ENCODE measurements around the gene TLL1.

The TLL1 gene

GRCh38 chr4:165947019-165947418, 74.0 kb downstream of the TLL1 start:
- Histone ChIP-seq H3K9ac (ENCODE audit: low read length) (no peak overlapping the region), H2AFZ (ENCODE audit: low read depth, low read length) (no peak overlapping the region), H3K9me3 (ENCODE audit: insufficient read depth, low read length) (no peaks in the 10 kb centered on the region)

GRCh38 chr4:165953181-165953580, 80.1 kb downstream of the TLL1 start:
- Histone ChIP-seq H4K20me1 (ENCODE audit: insufficient read depth, low read length) (no peaks in the 10 kb centered on the region), H2AFZ (ENCODE audit: low read depth, low read length) (no peak overlapping the region)
- no peak for TF ChIP-seq EZH2phosphoT487 (IDR thresholded peaks at IDR 0.05; ENCODE audit: low read depth)
- TF ChIP-seq, protein P1, sequence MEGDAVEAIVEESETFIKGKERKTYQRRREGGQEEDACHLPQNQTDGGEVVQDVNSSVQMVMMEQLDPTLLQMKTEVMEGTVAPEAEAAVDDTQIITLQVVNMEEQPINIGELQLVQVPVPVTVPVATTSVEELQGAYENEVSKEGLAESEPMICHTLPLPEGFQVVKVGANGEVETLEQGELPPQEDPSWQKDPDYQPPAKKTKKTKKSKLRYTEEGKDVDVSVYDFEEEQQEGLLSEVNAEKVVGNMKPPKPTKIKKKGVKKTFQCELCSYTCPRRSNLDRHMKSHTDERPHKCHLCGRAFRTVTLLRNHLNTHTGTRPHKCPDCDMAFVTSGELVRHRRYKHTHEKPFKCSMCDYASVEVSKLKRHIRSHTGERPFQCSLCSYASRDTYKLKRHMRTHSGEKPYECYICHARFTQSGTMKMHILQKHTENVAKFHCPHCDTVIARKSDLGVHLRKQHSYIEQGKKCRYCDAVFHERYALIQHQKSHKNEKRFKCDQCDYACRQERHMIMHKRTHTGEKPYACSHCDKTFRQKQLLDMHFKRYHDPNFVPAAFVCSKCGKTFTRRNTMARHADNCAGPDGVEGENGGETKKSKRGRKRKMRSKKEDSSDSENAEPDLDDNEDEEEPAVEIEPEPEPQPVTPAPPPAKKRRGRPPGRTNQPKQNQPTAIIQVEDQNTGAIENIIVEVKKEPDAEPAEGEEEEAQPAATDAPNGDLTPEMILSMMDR (IDR thresholded peaks at IDR 0.05; ENCODE audit: low read depth, low read length): no peak

More at GRCh38 chr4:165947019-165947418, 74.0 kb downstream of the TLL1 start:
- Histone ChIP-seq H3K27ac (ENCODE audit: low read length) (no peak overlapping the region), H3K4me3 (ENCODE audit: low read length) (no peak overlapping the region), H3K36me3 (replicated peaks; ENCODE audit: low read depth, low read length) (no peaks in the 10 kb centered on the region), H3K4me1 (ENCODE audit: low read length) (no peaks in the 10 kb centered on the region), H4K20me1 (ENCODE audit: insufficient read depth, low read length) (no peaks in the 10 kb centered on the region), H3K79me2 (ENCODE audit: low read length) (no peaks in the 10 kb centered on the region), H3K4me2 (ENCODE audit: low read length) (no peak overlapping the region), H3K27me3 (ENCODE audit: low read depth, low read length) (no peaks in the 10 kb centered on the region)
- TF ChIP-seq, protein P1 (IDR thresholded peaks at IDR 0.05; ENCODE audit: low read depth, low read length): no peak
- TF ChIP-seq EZH2phosphoT487 (IDR thresholded peaks at IDR 0.05; ENCODE audit: low read depth): no peak

DNA sequence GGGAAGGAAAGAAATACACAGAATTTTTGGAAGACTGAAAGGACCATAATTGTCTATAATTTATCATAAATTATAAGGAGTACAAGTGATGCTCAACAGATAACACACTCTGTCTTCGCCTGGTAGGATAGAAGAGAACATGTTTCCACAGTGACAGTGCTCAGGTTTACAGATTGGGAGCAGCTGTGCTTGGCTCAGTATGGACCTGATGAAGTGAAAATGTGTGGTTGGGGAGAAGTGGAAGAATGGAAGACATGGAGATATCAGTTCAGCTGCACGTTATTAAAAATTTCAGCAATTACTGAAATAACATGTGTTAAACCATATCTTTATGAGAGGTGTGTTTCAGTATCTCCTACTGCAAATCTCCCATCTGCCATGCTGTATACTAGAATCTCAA, 90.6 kb downstream of the TLL1 start:
- Histone ChIP-seq H3K4me3 (ENCODE audit: low read length) (no peak overlapping the region), H3K4me1 (ENCODE audit: low read length) (no peaks in the 10 kb centered on the region), H4K20me1 (ENCODE audit: insufficient read depth, low read length) (no peaks in the 10 kb centered on the region), H3K4me2 (ENCODE audit: low read length) (no peak overlapping the region), H3K36me3 (replicated peaks; ENCODE audit: low read depth, low read length) (no peaks in the 10 kb centered on the region), H3K79me2 (ENCODE audit: low read length) (no peaks in the 10 kb centered on the region), H3K27me3 (ENCODE audit: low read depth, low read length) (no peaks in the 10 kb centered on the region), H3K27ac (ENCODE audit: low read length) (no peak overlapping the region), H3K9me3 (ENCODE audit: insufficient read depth, low read length) (no peaks in the 10 kb centered on the region; the same call in 1 of the 2 replicates), H3K9ac (ENCODE audit: low read length) (no peak overlapping the region), H2AFZ (ENCODE audit: low read depth, low read length) (no peak overlapping the region)
- TF ChIP-seq EZH2phosphoT487 (IDR thresholded peaks at IDR 0.05; ENCODE audit: low read depth): no peak
- TF ChIP-seq, protein P1 (IDR thresholded peaks at IDR 0.05; ENCODE audit: low read depth, low read length): no peak

More at GRCh38 chr4:165953181-165953580, 80.1 kb downstream of the TLL1 start:
- Histone ChIP-seq H3K27ac (ENCODE audit: low read length) (no peak overlapping the region), H3K4me3 (ENCODE audit: low read length) (no peak overlapping the region), H3K27me3 (ENCODE audit: low read depth, low read length) (no peaks in the 10 kb centered on the region), H3K9me3 (ENCODE audit: insufficient read depth, low read length) (no peaks in the 10 kb centered on the region), H3K79me2 (ENCODE audit: low read length) (no peaks in the 10 kb centered on the region), H3K36me3 (replicated peaks; ENCODE audit: low read depth, low read length) (no peaks in the 10 kb centered on the region), H3K4me1 (ENCODE audit: low read length) (peaks cover 7% of the 10 kb centered on the region; the same call in 1 of the 2 replicates), H3K9ac (ENCODE audit: low read length) (no peak overlapping the region), H3K4me2 (ENCODE audit: low read length) (no peak overlapping the region)

DNA sequence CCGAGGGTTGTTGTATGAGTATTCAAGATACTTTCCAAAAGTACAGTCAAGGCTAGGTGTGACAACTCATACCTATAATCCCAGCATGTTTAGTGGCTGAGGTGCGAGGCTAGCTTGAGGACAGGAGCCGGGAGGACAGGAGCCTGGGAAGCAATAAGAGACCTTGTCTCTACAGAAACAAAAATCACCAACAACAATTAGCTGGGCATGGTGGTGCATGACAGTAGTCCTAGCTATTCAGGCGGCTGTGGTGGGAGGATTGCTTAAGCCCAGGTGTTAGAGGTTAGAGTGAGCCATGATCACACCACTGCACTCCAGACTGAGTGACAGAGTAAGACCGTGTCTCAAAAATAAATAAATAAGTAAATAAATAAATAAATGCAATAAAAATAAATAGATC, 91.6 kb downstream of the TLL1 start:
- no peaks in the 10 kb centered on the region for H3K79me2 ChIP-seq (ENCODE audit: low read length)
- H4K20me1 ChIP-seq (ENCODE audit: insufficient read depth, low read length): no peaks in the 10 kb centered on the region
- H3K4me2 ChIP-seq (ENCODE audit: low read length): no peak overlapping the region
- TF ChIP-seq, protein P1 (IDR thresholded peaks at IDR 0.05; ENCODE audit: low read depth, low read length): no peak
- TF ChIP-seq EZH2phosphoT487 (IDR thresholded peaks at IDR 0.05; ENCODE audit: low read depth): no peak
- no peak overlapping the region for H3K9ac ChIP-seq (ENCODE audit: low read length)
- H3K4me1 ChIP-seq (ENCODE audit: low read length): no peaks in the 10 kb centered on the region
- no peak overlapping the region for H3K4me3 ChIP-seq (ENCODE audit: low read length)
- no peak overlapping the region for H3K27ac ChIP-seq (ENCODE audit: low read length)
- H3K27me3 ChIP-seq (ENCODE audit: low read depth, low read length): no peaks in the 10 kb centered on the region
- no peak overlapping the region for H2AFZ ChIP-seq (ENCODE audit: low read depth, low read length)
- H3K36me3 ChIP-seq (replicated peaks; ENCODE audit: low read depth, low read length): no peaks in the 10 kb centered on the region
- H3K9me3 ChIP-seq (ENCODE audit: insufficient read depth, low read length): no peaks in the 10 kb centered on the region; the same call in 1 of the 2 replicates
